HEK293 (cell line): ENCODE measurements around the gene CISH.
A peak's percentile ranks its signal among the peaks of the same experiment; 100 is the strongest.

Source experiments
- CTCF ChIA-PET: fragments of 350-600 bp; formaldehyde crosslinking; extraction: SDS; loops from one replicate; lab custom pipeline; 2021; ENCODE audit warnings: antibody characterized with exemption; lab: Yijun Ruan, JAX
- POLR2A ChIA-PET: fragments of 300-600 bp; formaldehyde crosslinking; extraction: SDS; loops from one replicate; lab custom pipeline; 2020; ENCODE audit warnings: antibody characterized with exemption, inconsistent platforms; lab: Yijun Ruan, JAX
- H3K27ac ChIP-seq: fragments of 200-500 bp; sonication (Bioruptor generic); 2 replicates; pipeline ENCODE4 v1.5.1; 2014; ENCODE audit warnings: low read depth, low read length, control low read depth, inconsistent platforms; ENCODE audit errors: extremely low read depth
- H3K36me3 ChIP-seq, 2 experiments: fragments of 200-500 bp in 1 of 2; sonication (Bioruptor generic) in 1 of 2; 1 replicate in 1 of 2; 2 replicates in 1 of 2; pipeline ENCODE4 v1.5.1; 2014 to 2017; ENCODE audit warnings: inconsistent platforms in 2 of 2, low read length in 2 of 2; ENCODE audit not compliant: control insufficient read depth in 2 of 2, insufficient read depth in 1 of 2
- H3K4me1 ChIP-seq: fragments of 200-500 bp; sonication (Bioruptor generic); 2 replicates; pipeline ENCODE4 v1.5.1; 2014; ENCODE audit warnings: mild to moderate bottlenecking, low read length, inconsistent platforms; ENCODE audit not compliant: control insufficient read depth, insufficient read depth
- H3K4me3 ChIP-seq: 2 replicates; pipeline ENCODE4 v1.5.1; 2011; ENCODE audit warnings: low read depth, mild to moderate bottlenecking, control low read depth, low read length, moderate library complexity
- H3K9me3 ChIP-seq: fragments of 200-500 bp; sonication (Bioruptor generic); 2 replicates; pipeline ENCODE4 v1.5.1; 2014; ENCODE audit warnings: low read depth, low read length, inconsistent platforms; ENCODE audit not compliant: control insufficient read depth, insufficient read depth
- BCL11A ChIP-seq: fragments of 450-650 bp; formaldehyde crosslinking; IDR thresholded peaks from 2 replicates; pipeline ENCODE4 v1.5.1; 2016; ENCODE audit warnings: low read depth, missing biosample characterization, missing genetic modification characterization
- SP2 ChIP-seq: fragments of 450-650 bp; formaldehyde crosslinking; IDR thresholded peaks from 2 replicates; pipeline ENCODE4 v1.5.1; 2016; ENCODE audit warnings: missing biosample characterization, missing genetic modification characterization
- SP3 ChIP-seq: fragments of 450-650 bp; formaldehyde crosslinking; IDR thresholded peaks from 2 replicates; pipeline ENCODE4 v1.5.1; 2016; ENCODE audit warnings: missing biosample characterization, missing genetic modification characterization
- ZBTB17 ChIP-seq: fragments of 450-650 bp; formaldehyde crosslinking; IDR thresholded peaks from 2 replicates; pipeline ENCODE4 v1.5.1; 2016; ENCODE audit warnings: missing biosample characterization, missing genetic modification characterization
- ZBTB48 ChIP-seq: fragments of 450-650 bp; formaldehyde crosslinking; IDR thresholded peaks from 2 replicates; pipeline ENCODE4 v1.5.1; 2016; ENCODE audit warnings: missing biosample characterization, missing genetic modification characterization
- ZNF140 ChIP-seq: fragments of 450-650 bp; formaldehyde crosslinking; IDR thresholded peaks from 2 replicates; pipeline ENCODE4 v1.5.1; 2016; ENCODE audit warnings: missing biosample characterization, missing genetic modification characterization
- ZNF23 ChIP-seq: fragments of 450-650 bp; formaldehyde crosslinking; IDR thresholded peaks from 2 replicates; pipeline ENCODE4 v1.5.1; 2016; ENCODE audit warnings: missing biosample characterization, missing genetic modification characterization, borderline replicate concordance
- ZNF544 ChIP-seq: fragments of 450-650 bp; formaldehyde crosslinking; IDR thresholded peaks from 2 replicates; pipeline ENCODE4 v1.5.0; 2017; ENCODE audit warnings: missing biosample characterization, missing genetic modification characterization
- ZNF600 ChIP-seq: fragments of 450-650 bp; formaldehyde crosslinking; IDR thresholded peaks from 2 replicates; pipeline ENCODE4 v1.5.1; 2016; ENCODE audit warnings: missing biosample characterization, missing genetic modification characterization
- ZNF624 ChIP-seq: fragments of 450-650 bp; formaldehyde crosslinking; IDR thresholded peaks from 2 replicates; pipeline ENCODE4 v1.5.1; 2017; ENCODE audit warnings: missing biosample characterization, missing genetic modification characterization
- ZNF791 ChIP-seq: fragments of 450-650 bp; formaldehyde crosslinking; IDR thresholded peaks from 2 replicates; pipeline ENCODE4 v1.5.1; 2016; ENCODE audit warnings: missing biosample characterization, missing genetic modification characterization
- TF ChIP-seq, protein P1 (sequence below): fragments of 450-650 bp; formaldehyde crosslinking; IDR thresholded peaks from 2 replicates; pipeline ENCODE4 v1.5.1; 2017; ENCODE audit warnings: missing biosample characterization, mild to moderate bottlenecking, missing genetic modification characterization, moderate library complexity
- TF ChIP-seq, protein P2 (sequence below): fragments of 450-650 bp; formaldehyde crosslinking; IDR thresholded peaks from 2 replicates; pipeline ENCODE4 v1.5.1; 2017; ENCODE audit warnings: missing biosample characterization, missing genetic modification characterization

CISH gene

DNA sequence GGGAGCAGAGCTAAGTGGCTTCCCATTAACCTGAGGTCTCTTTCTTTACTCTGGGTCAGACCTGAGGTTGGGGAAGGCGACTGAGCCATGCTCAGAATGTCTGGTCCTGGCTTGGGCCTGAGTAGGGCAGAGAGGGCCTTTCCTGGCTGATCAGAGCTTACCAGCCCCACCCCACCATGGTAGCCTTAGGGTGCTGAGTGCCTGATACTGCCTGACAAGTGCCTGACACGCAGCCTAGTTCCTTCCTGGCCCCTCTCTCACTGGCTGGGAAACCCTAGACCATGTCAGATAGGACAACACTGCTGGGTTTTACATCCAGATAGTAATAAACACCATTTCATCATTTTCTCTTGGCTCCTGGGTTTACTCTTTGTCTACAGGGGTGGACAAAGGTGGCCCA lies 37.4 kb upstream of the CISH start (continued):
- no peak for TF ChIP-seq SP2 (tag by site-specific recombination)
- TF ChIP-seq, all 188 proteins: peak for 0

DNA sequence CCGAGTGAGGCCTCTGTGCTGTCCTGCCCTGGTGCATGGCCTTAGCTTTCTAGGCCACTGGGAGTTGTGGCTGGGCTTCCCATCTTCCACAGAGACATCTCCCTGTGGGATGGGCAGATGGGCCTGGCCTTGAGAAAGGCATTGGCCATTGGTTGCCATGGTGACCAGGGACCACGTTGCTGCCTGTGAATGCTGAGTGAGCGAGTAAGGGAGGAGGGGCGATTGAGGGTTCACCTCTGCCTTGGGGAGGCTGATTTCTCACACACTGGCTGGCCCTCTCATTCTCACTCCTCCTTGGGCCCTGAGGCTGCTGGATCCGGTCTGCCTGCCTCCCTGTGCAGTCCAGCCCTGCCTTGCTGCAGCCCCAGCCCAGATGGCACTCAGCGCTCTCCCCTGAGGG lies 36.7 kb upstream of the CISH start:
- CTCF ChIA-PET, result interaction anchor here (1.5 kb wide), 1 partner anchor 32 kb away, joined by 4 read pairs; the partner anchor contains the start of gene MAPKAPK3
- no peak overlapping the region for H3K27ac ChIP-seq
- POLR2A ChIA-PET, result no interaction called here
- H3K4me3 ChIP-seq, result no peak overlapping the region
- H3K4me1 ChIP-seq, result no peaks in the 10 kb centered on the region
- no peak for TF ChIP-seq ZNF624 (tag by site-specific recombination)
- TF ChIP-seq ZBTB48, result 0 out of 2 replicates have a peak, but pooled peaks have one; percentile 33
- TF ChIP-seq, all 188 proteins: peak for 1
- H3K36me3 ChIP-seq, result peaks cover 0 to 51% of the 10 kb centered on the region in 2 experiments; a peak in 1 of 3 replicates
- no peaks in the 10 kb centered on the region for H3K9me3 ChIP-seq

DNA sequence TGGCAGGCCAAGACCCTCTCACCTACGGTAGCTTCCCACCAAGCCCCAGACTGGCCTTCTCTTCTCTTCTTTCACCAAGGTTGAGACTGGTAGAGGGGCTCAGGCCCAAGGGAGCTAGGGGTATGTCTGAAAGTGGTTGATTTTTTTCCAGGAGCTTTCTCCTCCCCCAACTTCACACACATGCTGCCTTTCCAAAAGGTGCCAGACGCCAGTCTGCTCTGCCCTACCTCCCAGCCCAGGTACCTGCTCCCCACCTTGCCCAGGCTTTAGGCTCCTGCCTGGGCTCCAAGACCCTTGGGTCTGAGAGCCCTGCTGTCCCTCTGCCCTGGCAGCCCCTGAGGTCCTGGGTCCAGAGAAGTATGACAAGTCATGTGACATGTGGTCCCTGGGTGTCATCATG lies 33.8 kb upstream of the CISH start:
- ChIA-PET CTCF (interaction anchor here (1.6 kb wide), 1 partner anchor 17 kb away, joined by 4 read pairs; no protein-coding TSS in a partner anchor), POLR2A (no interaction called here)
- Histone ChIP-seq H3K4me3 (no peak overlapping the region), H3K27ac (no peak overlapping the region), H3K36me3 (peaks cover 0 to 74% of the 10 kb centered on the region in 2 experiments; a peak in 1 of 3 replicates), H3K9me3 (no peaks in the 10 kb centered on the region), H3K4me1 (no peaks in the 10 kb centered on the region)
- TF ChIP-seq ZNF600 (tag by site-specific recombination), result no peak
- no peak for TF ChIP-seq SP3 (tag by site-specific recombination)
- no peak for TF ChIP-seq ZNF791 (tag by site-specific recombination)

DNA sequence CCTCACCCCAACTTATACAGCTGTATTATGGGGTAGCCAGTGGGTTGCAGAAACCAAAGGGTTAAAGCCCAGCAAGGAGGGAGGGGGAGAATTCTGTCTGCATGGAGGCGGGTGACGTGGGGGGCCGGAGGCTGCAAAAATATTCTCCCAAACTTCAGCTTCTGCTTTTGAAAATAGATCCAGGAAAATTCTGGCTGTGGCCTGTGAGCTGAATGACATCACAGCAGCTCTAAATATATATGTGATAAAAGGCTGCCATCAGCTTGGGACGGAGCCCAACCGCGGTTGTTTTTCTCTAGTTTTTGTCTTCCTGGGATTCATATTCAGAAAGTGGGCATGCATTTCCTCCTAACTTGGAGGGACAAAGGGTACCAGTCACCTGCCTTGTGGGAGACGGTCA lies 33.0 kb upstream of the CISH start:
- no peaks in the 10 kb centered on the region for H3K4me1 ChIP-seq
- POLR2A ChIA-PET, result interaction anchor here (1.0 kb wide), 1 partner anchor 28 kb away, joined by 3 read pairs; the partner anchor contains the start of gene MAPKAPK3
- H3K27ac ChIP-seq, result no peak overlapping the region
- no peaks in the 10 kb centered on the region for H3K9me3 ChIP-seq
- H3K36me3 ChIP-seq, result peaks cover 0 to 74% of the 10 kb centered on the region in 2 experiments; a peak in 1 of 3 replicates
- no peak overlapping the region for H3K4me3 ChIP-seq
- CTCF ChIA-PET, result interaction anchor here (0.8 kb wide), 1 partner anchor 28 kb away, joined by 3 read pairs; no protein-coding TSS in a partner anchor
- TF ChIP-seq BCL11A (tag by site-specific recombination) (no peak), ZNF544 (tag by site-specific recombination) (no peak)
- TF ChIP-seq, protein P1, sequence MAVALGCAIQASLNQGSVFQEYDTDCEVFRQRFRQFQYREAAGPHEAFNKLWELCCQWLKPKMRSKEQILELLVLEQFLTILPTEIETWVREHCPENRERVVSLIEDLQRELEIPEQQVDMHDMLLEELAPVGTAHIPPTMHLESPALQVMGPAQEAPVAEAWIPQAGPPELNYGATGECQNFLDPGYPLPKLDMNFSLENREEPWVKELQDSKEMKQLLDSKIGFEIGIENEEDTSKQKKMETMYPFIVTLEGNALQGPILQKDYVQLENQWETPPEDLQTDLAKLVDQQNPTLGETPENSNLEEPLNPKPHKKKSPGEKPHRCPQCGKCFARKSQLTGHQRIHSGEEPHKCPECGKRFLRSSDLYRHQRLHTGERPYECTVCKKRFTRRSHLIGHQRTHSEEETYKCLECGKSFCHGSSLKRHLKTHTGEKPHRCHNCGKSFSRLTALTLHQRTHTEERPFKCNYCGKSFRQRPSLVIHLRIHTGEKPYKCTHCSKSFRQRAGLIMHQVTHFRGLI (tag by site-specific recombination), result 0 out of 2 replicates have a peak, but pooled peaks have one; percentile 23

DNA sequence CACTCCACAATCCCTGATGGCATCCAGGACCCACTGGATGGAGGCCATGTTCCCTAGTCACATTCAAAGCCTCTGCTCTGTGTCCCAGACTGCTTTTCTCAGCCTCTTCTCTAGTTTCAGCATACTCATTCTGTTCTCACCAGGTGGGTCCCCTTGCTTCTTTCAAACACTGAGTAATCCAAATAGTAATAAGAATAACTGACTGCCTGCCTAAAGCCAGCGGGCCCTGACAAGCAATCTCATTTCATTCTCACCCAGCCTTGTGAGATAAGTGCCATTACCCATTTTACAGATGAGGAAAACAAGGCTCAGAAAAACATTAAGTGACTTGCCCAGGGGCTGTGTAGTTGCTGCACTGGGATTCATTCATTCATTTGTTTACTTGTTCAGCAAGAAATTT lies 30.8 kb upstream of the CISH start:
- Histone ChIP-seq H3K4me3 (no peak overlapping the region), H3K36me3 (peaks cover 0 to 61% of the 10 kb centered on the region in 2 experiments; a peak in 1 of 3 replicates), H3K27ac (no peak overlapping the region), H3K9me3 (no peaks in the 10 kb centered on the region), H3K4me1 (no peaks in the 10 kb centered on the region)
- TF ChIP-seq ZNF140 (tag by site-specific recombination) (no peak), ZNF624 (tag by site-specific recombination) (no peak), ZBTB17 (tag by site-specific recombination) (no peak), ZNF23 (tag by site-specific recombination) (no peak)
- TF ChIP-seq, protein P2, sequence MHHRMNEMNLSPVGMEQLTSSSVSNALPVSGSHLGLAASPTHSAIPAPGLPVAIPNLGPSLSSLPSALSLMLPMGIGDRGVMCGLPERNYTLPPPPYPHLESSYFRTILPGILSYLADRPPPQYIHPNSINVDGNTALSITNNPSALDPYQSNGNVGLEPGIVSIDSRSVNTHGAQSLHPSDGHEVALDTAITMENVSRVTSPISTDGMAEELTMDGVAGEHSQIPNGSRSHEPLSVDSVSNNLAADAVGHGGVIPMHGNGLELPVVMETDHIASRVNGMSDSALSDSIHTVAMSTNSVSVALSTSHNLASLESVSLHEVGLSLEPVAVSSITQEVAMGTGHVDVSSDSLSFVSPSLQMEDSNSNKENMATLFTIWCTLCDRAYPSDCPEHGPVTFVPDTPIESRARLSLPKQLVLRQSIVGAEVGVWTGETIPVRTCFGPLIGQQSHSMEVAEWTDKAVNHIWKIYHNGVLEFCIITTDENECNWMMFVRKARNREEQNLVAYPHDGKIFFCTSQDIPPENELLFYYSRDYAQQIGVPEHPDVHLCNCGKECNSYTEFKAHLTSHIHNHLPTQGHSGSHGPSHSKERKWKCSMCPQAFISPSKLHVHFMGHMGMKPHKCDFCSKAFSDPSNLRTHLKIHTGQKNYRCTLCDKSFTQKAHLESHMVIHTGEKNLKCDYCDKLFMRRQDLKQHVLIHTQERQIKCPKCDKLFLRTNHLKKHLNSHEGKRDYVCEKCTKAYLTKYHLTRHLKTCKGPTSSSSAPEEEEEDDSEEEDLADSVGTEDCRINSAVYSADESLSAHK (tag by site-specific recombination), result no peak
- CTCF ChIA-PET, result no interaction called here
- POLR2A ChIA-PET, result no interaction called here
